RWPE2 (cell line): ENCODE measurements around the gene UAP1.

ENCODE experiments used
- ATAC-seq: fragments of 200-7000 bp; cut with Tn5 transposase; 3 replicates; pipeline ENCODE4 v1.9.1; 2021; ENCODE audit warnings: low read depth
- DNase-seq: peaks from one replicate; pipeline ENCODE4 v3.0.0-alpha.2; 2020; ENCODE audit warnings: low spot score
- H3K27ac ChIP-seq: fragments of 450-650 bp; 2 replicates; pipeline ENCODE4 v1.5.1; 2017; ENCODE audit warnings: mild to moderate bottlenecking; ENCODE audit not compliant: poor library complexity, severe bottlenecking
- H3K27me3 ChIP-seq: fragments of 250-450 bp; sonication (Bioruptor Pico); 2 replicates; pipeline ENCODE4 v1.5.1; 2021; ENCODE audit warnings: mild to moderate bottlenecking, moderate library complexity; ENCODE audit not compliant: insufficient read depth, poor library complexity, severe bottlenecking
- H3K36me3 ChIP-seq: fragments of 250-450 bp; sonication (Bioruptor Pico); 2 replicates; pipeline ENCODE4 v1.5.1; 2020; ENCODE audit warnings: low read depth, mild to moderate bottlenecking, moderate library complexity
- H3K4me1 ChIP-seq: fragments of 250-450 bp; sonication (Bioruptor Pico); 2 replicates; pipeline ENCODE4 v1.5.1; 2021; ENCODE audit warnings: mild to moderate bottlenecking, moderate library complexity; ENCODE audit not compliant: insufficient read depth, poor library complexity, severe bottlenecking
- H3K4me3 ChIP-seq: fragments of 250-450 bp; sonication (Bioruptor Pico); 2 replicates; pipeline ENCODE4 v1.5.1; 2021; ENCODE audit warnings: mild to moderate bottlenecking, moderate library complexity; ENCODE audit not compliant: severe bottlenecking
- H3K9me3 ChIP-seq: fragments of 250-450 bp; sonication (Bioruptor Pico); 2 replicates; pipeline ENCODE4 v1.5.1; 2021; ENCODE audit warnings: mild to moderate bottlenecking, moderate library complexity; ENCODE audit not compliant: severe bottlenecking
- TF ChIP-seq, protein P1 (sequence below): fragments of 450-650 bp; IDR thresholded peaks from one replicate; pipeline ENCODE4 v1.5.1; 2017; ENCODE audit warnings: mild to moderate bottlenecking, moderate library complexity; ENCODE audit not compliant: poor library complexity, severe bottlenecking

Gene UAP1

DNA sequence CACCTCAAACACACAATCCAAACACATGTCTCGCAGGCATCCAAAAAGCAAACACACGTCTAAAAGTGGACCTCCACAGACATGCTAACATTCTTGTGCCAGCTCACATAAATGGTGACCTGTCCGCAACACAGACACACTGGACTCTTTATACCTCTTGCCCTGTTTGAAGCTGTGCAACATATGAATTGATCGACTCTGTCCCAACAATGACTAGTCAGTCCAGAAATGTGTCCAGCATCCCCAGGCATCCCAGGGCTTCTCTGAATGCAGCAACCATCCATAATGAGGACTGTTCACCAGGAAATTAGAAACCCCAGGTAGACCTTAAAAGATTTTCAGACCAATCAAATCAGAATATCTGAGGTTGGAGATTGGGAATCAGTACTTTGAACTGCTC is 73.9 kb downstream of the UAP1 start:
- no peaks in the 10 kb centered on the region for H3K36me3 ChIP-seq
- ATAC-seq (no peak), DNase-seq (no peak)
- H3K4me3 ChIP-seq: no peak overlapping the region
- no peaks in the 10 kb centered on the region for H3K9me3 ChIP-seq
- H3K4me1 ChIP-seq: no peaks in the 10 kb centered on the region
- TF ChIP-seq, protein P1, sequence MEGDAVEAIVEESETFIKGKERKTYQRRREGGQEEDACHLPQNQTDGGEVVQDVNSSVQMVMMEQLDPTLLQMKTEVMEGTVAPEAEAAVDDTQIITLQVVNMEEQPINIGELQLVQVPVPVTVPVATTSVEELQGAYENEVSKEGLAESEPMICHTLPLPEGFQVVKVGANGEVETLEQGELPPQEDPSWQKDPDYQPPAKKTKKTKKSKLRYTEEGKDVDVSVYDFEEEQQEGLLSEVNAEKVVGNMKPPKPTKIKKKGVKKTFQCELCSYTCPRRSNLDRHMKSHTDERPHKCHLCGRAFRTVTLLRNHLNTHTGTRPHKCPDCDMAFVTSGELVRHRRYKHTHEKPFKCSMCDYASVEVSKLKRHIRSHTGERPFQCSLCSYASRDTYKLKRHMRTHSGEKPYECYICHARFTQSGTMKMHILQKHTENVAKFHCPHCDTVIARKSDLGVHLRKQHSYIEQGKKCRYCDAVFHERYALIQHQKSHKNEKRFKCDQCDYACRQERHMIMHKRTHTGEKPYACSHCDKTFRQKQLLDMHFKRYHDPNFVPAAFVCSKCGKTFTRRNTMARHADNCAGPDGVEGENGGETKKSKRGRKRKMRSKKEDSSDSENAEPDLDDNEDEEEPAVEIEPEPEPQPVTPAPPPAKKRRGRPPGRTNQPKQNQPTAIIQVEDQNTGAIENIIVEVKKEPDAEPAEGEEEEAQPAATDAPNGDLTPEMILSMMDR: no peak
- H3K27me3 ChIP-seq: no peaks in the 10 kb centered on the region
- H3K27ac ChIP-seq: no peak overlapping the region

DNA sequence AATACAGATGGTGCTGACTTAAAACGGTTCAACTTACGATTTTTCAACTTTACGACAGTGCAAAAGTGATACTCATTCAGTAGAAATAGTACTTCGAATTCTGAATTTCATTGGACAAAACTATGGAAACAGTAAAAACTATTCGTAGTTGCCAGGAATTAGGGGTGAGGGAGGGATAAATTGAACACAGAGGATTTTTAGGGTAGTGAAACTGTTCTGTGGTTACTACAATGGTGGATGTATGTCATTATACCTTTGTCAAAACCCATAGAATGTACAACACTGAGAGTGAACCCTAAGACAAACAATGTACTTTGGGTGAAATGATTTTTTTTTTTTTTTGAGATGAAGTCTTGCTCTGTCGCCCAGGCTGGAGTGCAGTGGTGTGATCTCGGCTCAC is 78.2 kb downstream of the UAP1 start:
- Histone ChIP-seq H3K36me3 (no peaks in the 10 kb centered on the region), H3K9me3 (no peaks in the 10 kb centered on the region), H3K4me3 (no peak overlapping the region), H3K27me3 (no peaks in the 10 kb centered on the region), H3K27ac (no peak overlapping the region), H3K4me1 (no peaks in the 10 kb centered on the region)
- ATAC-seq: no peak
- no peak for DNase-seq
- TF ChIP-seq, protein P1: no peak

DNA sequence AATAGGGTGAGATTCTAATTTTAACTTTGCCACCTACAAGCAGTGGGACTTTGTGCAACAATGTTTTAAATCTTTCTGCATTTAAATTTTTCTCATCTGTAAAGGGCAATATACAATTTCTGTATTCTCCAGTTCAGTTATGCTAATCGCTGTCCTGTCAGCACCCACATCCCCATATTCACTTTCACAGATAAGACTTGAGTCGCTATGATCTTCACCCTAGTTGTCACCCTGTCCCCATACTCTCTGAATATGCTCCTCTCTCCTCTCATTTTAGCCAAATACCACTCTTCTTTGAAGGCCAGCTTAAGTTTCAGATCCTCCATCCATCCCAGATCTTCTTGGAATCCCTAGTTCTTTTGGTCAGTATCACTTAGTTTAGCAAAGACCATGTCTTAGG is 79.6 kb downstream of the UAP1 start:
- TF ChIP-seq, protein P1: no peak

DNA sequence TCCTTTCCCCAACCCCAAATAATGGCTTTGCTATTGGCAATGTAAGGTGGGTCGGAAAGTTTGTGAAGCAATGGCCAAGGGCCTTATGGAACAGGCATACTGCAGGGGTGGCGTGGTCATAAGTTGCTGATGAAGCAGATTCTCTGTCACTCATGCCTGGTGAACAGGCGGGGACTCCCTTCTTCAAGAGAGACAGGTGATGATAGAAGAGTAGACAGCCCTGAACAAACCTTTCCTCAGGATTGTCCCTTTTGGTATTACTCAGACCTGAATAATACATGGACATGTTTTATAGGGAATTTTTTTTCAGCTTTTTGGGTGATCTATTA is 83.4 kb downstream of the UAP1 start:
- no peak overlapping the region for H3K27ac ChIP-seq
- H3K4me3 ChIP-seq: no peak overlapping the region
- no peaks in the 10 kb centered on the region for H3K36me3 ChIP-seq
- H3K9me3 ChIP-seq: no peaks in the 10 kb centered on the region
- no peak for DNase-seq
- H3K27me3 ChIP-seq: no peaks in the 10 kb centered on the region
- no peaks in the 10 kb centered on the region for H3K4me1 ChIP-seq
- no peak for ATAC-seq
- TF ChIP-seq, protein P1: no peak

More for the DNA sequence above, 79.6 kb downstream of the UAP1 start:
- Histone ChIP-seq H3K27me3 (no peaks in the 10 kb centered on the region), H3K9me3 (no peaks in the 10 kb centered on the region), H3K27ac (no peak overlapping the region), H3K4me1 (no peaks in the 10 kb centered on the region), H3K4me3 (no peak overlapping the region), H3K36me3 (no peaks in the 10 kb centered on the region)
- ATAC-seq (no peak), DNase-seq (no peak)

DNA sequence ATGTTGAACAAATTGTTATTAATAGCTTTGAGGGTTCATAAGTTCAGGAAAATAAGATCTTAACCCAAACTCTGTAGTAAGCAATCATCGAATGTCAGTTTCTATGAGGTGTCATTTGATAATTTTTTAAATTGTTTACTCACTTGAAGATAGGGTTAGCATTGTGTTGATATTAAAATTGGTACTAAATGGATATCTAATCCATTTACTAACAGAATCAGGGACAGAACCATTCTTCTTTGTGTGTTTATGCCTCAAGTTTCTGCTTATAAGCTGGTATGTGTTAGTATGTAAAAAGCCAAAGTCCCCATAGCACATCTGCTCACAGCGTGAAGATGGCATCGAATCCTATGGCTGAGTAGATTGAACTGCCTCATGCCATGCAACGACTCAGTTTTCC is 84.1 kb downstream of the UAP1 start:
- TF ChIP-seq, protein P1: no peak
- H3K9me3 ChIP-seq: no peaks in the 10 kb centered on the region
- H3K36me3 ChIP-seq: no peaks in the 10 kb centered on the region
- H3K4me3 ChIP-seq: no peak overlapping the region
- no peak overlapping the region for H3K27ac ChIP-seq
- no peak for ATAC-seq
- DNase-seq: no peak
- H3K27me3 ChIP-seq: no peaks in the 10 kb centered on the region
- no peaks in the 10 kb centered on the region for H3K4me1 ChIP-seq
